Activated CD8-positive, alpha-beta memory T cell treated with anti-CD3 and anti-CD28 coated beads, Interleukin-2, amount 10 ng/mL, durations not matched to agents 7 days and 5 days (primary cell): ENCODE results near the gene DIAPH2. TPM values are rescaled to one million over a fixed set of nuclear protein-coding genes. Genes with fewer than 3 reads are reported as not detected.
A peak's percentile ranks its signal among the peaks of the same experiment; 100 is the strongest.

Experiments
- ATAC-seq: fragments of 150-1000 bp; cut with Tn5 transposase; one replicate; pipeline ENCODE4 v1.10.0; 2021; ENCODE audit warnings: moderate library complexity
- CTCF ChIA-PET: fragments of 350-600 bp; sonication (Branson Sonifier 250); formaldehyde crosslinking; loops from one replicate; lab custom pipeline; 2021; ENCODE audit warnings: antibody characterized with exemption; lab: Charles Lee
- DNase-seq: peaks from one replicate; pipeline ENCODE4 v3.0.0-alpha.2; 2020
- H3K27ac Mint-ChIP-seq: one replicate; pipeline ENCODE4 v1.8.0; 2021; ENCODE audit warnings: mild to moderate bottlenecking, mixed read lengths
- H3K27me3 Mint-ChIP-seq: one replicate; pipeline ENCODE4 v1.8.0; 2021; ENCODE audit warnings: mixed read lengths
- H3K36me3 Mint-ChIP-seq: one replicate; pipeline ENCODE4 v1.8.0; 2021; ENCODE audit warnings: mild to moderate bottlenecking, mixed read lengths
- H3K4me1 Mint-ChIP-seq: one replicate; pipeline ENCODE4 v1.8.0; 2021; ENCODE audit warnings: mixed read lengths
- H3K4me3 Mint-ChIP-seq: one replicate; pipeline ENCODE4 v1.8.0; 2021; ENCODE audit warnings: mild to moderate bottlenecking, moderate library complexity, mixed read lengths
- H3K9me3 Mint-ChIP-seq: one replicate; pipeline ENCODE4 v1.8.0; 2022; ENCODE audit warnings: low read depth, mixed read lengths
- total RNA-seq, 2 experiments: library from RNA; stranded (reverse); gene quantifications; one replicate each; pipeline ENCODE4 v1.2.3, GENCODE V29; 2021

DIAPH2 gene
- total RNA-seq, 2 experiments from 2014 or later, result 7.9 to 14.4 TPM

DNA sequence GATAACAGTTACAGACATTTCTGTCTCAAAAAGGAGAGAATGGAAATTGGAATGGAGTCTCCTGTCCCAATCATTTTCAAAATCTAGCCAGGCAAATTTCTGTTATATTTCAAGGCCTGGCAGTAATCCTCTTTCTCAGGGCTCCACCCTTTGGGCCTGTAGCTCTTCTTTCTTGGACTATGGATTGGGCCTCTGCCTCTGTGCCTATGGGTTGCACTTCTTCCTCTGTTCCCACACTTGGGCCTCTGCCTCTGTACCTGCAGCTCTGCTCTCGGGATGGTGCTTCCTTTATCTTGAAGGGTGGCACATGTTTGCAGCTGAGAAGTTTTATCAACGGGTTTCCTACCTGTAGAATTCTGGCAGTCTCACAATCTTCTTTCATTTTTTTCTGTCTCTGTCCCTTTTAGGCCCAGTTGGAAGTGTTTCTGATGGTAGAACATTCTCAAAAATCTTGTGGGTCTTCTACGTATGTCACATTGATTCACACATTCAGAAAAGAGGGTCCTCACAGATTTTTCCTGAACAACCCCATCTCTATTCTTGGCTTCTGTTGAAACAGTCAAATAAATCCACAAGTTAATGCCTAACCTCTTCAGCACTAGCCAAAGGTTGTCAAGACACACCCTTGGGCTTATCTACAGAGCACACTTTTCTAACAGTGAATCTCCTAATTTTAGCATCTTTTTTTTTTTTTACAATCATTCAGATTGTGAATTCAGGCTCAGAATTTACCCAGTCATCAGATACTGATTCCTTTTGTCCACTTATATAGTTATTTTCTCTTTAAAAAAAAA is 918.0 kb downstream of the DIAPH2 start:
- H3K4me1 Mint-ChIP-seq, result peaks cover 8% of the 10 kb centered on the region
- ATAC-seq, result no peak
- no peak overlapping the region for H3K27ac Mint-ChIP-seq
- H3K9me3 Mint-ChIP-seq, result no peaks in the 10 kb centered on the region
- CTCF ChIA-PET, result no interaction called here
- peaks cover 1% of the 10 kb centered on the region for H3K36me3 Mint-ChIP-seq
- no peaks in the 10 kb centered on the region for H3K27me3 Mint-ChIP-seq
- no peak for DNase-seq
- no peak overlapping the region for H3K4me3 Mint-ChIP-seq

DNA sequence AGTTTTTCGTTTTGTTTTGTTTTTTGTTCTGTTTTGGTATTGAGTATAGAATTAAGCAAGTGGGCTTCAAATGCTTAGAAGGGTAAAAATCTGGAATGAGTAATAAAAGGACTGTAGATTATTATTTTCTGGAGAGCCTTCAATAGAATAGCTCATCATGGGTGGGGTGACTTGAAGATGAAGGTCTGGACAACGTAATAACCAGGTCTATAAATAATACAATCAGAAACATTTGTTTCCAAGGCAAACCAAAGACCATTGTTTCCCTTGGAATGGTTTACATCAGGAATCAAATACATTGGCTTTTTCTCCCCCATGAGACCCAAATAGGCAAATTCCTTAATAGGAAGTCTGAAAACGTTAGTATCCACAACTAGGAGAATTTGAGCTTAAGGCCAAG is 920.6 kb downstream of the DIAPH2 start:
- no peak overlapping the region for H3K4me3 Mint-ChIP-seq
- H3K4me1 Mint-ChIP-seq, result no peaks in the 10 kb centered on the region
- ATAC-seq (no peak), DNase-seq (no peak)
- no peaks in the 10 kb centered on the region for H3K9me3 Mint-ChIP-seq
- H3K27ac Mint-ChIP-seq, result no peak overlapping the region
- no peaks in the 10 kb centered on the region for H3K36me3 Mint-ChIP-seq
- CTCF ChIA-PET, result no interaction called here
- H3K27me3 Mint-ChIP-seq, result no peaks in the 10 kb centered on the region

DNA sequence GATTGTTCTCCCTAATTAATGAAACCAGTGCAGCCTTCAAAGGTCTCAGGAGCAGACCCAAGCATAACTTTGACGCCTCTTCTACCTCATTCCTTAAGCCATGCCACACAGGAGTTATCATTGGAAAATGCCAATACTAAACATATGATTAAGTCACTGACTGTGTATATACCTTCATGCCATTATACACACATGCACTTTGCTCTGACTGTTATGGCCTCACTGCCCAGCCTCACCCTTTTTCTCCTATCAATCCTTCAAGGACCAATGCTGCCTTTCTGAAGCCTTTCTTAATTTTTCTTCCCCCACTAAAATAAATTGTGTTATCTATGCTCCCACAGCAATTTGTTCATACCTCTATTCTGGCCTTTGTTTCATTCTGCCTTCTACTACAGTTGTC is 924.7 kb downstream of the DIAPH2 start:
- ATAC-seq, result no peak

DNA sequence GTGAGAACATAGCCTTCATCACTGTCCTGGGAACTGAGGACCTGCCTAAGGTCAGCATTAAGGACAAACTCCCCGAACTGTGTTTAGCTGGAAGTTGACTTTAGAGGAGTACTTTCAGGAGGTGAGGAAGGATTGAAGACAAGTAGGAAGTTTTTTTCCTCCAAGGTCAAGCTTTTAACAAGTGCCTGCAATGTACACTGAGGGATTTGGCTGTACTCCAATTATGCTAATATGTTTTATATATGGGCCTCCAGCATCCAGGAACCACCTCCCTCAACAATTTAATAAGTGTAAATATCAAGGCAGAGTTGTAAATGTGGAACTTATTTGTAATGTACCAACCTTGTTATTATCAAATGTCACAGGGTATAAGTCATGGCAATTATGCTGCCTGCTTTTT is 925.3 kb downstream of the DIAPH2 start:
- no peaks in the 10 kb centered on the region for H3K9me3 Mint-ChIP-seq
- no peak overlapping the region for H3K27ac Mint-ChIP-seq
- no peaks in the 10 kb centered on the region for H3K4me1 Mint-ChIP-seq
- H3K27me3 Mint-ChIP-seq, result no peaks in the 10 kb centered on the region
- no peak for ATAC-seq
- DNase-seq, result no peak
- no peak overlapping the region for H3K4me3 Mint-ChIP-seq
- H3K36me3 Mint-ChIP-seq, result no peaks in the 10 kb centered on the region
- CTCF ChIA-PET, result no interaction called here

More for the DNA sequence above, 924.7 kb downstream of the DIAPH2 start:
- H3K36me3 Mint-ChIP-seq, result no peaks in the 10 kb centered on the region
- no peaks in the 10 kb centered on the region for H3K9me3 Mint-ChIP-seq
- no peak overlapping the region for H3K4me3 Mint-ChIP-seq
- H3K27ac Mint-ChIP-seq, result no peak overlapping the region
- DNase-seq, result no peak
- H3K4me1 Mint-ChIP-seq, result no peaks in the 10 kb centered on the region
- CTCF ChIA-PET, result no interaction called here
- H3K27me3 Mint-ChIP-seq, result no peaks in the 10 kb centered on the region

DNA sequence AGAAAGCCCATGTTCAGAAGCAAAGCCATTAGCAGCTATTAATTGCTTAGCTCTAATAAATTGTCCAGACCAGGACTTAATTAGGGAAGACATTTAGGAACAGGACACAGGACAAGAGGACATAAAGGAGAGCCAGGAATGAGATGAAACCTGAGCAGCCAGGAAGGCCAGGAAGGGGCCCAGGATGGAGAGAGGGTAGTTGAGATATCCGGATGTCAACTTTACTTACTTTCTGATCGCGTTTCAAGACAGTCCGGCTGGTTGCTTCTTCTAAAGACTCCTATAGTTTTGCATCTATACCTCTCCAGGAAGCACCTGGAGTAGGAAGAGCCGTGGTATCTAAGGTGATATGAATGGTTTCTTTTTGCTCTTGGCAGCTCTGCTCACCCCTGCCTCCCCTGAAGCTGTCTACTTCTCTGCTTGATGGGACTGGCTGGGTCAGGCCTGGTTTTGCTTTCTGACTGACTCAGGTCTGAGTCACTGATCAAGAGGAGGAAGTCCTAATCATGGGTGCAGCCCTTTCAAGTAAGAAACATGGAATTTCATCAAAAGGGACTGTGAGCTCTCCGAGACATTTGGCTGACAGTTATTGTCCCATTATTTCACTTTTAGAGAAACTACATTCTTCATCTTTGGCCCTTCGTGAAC is 932.4 kb downstream of the DIAPH2 start:
- no peak overlapping the region for H3K4me3 Mint-ChIP-seq
- DNase-seq (peak; percentile 39), ATAC-seq (no peak)
- no peaks in the 10 kb centered on the region for H3K9me3 Mint-ChIP-seq
- H3K27me3 Mint-ChIP-seq, result no peaks in the 10 kb centered on the region
- no peak overlapping the region for H3K27ac Mint-ChIP-seq
- no peaks in the 10 kb centered on the region for H3K36me3 Mint-ChIP-seq
- CTCF ChIA-PET, result no interaction called here
- H3K4me1 Mint-ChIP-seq, result no peaks in the 10 kb centered on the region

DNA sequence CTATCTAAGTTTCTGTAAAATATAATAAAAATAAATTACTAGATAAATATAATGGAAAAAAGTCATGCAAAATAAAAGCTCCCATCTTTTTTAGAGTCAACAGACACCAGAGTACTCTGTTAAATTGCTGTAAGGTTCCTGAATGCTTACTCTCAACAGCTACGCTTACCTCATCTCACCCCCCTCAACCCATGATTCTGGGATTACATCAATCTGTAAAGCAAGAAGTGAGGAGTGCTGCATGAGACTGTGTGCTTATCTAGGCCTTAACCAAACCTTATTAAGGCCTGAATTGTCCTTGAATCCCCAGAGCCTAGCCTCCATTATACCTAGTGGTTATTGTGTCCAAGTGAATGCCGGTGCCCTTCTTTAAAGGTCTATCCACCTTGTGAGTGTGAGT is 934.9 kb downstream of the DIAPH2 start:
- DNase-seq (no peak), ATAC-seq (no peak)
- no peak overlapping the region for H3K4me3 Mint-ChIP-seq
- no peaks in the 10 kb centered on the region for H3K9me3 Mint-ChIP-seq
- no peak overlapping the region for H3K27ac Mint-ChIP-seq
- no peaks in the 10 kb centered on the region for H3K27me3 Mint-ChIP-seq
- CTCF ChIA-PET, result no interaction called here
- no peaks in the 10 kb centered on the region for H3K36me3 Mint-ChIP-seq
- H3K4me1 Mint-ChIP-seq, result no peaks in the 10 kb centered on the region

DNA sequence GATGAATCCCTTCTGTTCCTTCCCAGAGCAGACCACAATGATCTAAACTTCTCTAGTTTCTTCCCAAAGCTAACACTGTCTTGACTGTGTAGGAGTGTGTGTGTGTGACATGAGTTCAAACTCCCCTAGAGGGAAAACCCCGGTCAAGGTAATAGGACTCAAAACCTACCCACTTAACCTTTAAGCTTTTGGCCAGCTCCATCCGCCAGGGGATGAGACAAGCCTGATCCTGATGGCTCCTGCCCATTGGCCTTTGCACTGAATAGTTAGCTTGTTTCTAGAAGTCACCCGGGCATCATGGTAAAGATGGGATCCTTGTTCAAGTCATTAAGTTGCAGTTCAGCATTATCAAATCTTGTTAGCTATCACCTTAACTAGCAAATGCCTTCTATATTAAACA is 937.5 kb downstream of the DIAPH2 start:
- CTCF ChIA-PET, result no interaction called here
- Mint-ChIP-seq H3K4me3 (no peak overlapping the region), H3K27me3 (no peaks in the 10 kb centered on the region), H3K9me3 (no peaks in the 10 kb centered on the region), H3K4me1 (no peaks in the 10 kb centered on the region), H3K36me3 (no peaks in the 10 kb centered on the region), H3K27ac (no peak overlapping the region)
- DNase-seq (no peak), ATAC-seq (no peak)

DNA sequence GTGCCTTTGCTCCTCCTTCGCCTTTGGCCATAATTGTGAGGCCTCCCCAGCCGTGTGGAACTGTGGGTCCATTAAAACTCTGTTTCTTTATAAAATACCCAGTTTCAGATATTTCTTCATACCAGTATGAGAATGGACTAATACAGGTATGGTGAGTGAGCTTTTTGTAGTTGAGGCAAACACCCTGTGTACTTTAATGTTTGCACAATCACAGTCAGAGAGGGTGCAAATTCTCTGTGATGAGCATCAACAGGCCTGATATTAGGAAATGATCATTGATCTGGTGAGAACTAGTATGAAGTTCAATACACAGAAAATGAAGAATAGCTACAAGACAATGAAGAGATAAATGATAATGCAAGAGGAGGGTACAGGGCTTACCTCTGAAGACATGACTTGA is 943.7 kb downstream of the DIAPH2 start:
- Mint-ChIP-seq H3K27ac (no peak overlapping the region), H3K27me3 (peaks cover 4% of the 10 kb centered on the region), H3K4me3 (no peak overlapping the region), H3K9me3 (no peaks in the 10 kb centered on the region), H3K36me3 (no peaks in the 10 kb centered on the region), H3K4me1 (no peaks in the 10 kb centered on the region)
- CTCF ChIA-PET, result no interaction called here
- ATAC-seq, result no peak
- DNase-seq, result no peak

DNA sequence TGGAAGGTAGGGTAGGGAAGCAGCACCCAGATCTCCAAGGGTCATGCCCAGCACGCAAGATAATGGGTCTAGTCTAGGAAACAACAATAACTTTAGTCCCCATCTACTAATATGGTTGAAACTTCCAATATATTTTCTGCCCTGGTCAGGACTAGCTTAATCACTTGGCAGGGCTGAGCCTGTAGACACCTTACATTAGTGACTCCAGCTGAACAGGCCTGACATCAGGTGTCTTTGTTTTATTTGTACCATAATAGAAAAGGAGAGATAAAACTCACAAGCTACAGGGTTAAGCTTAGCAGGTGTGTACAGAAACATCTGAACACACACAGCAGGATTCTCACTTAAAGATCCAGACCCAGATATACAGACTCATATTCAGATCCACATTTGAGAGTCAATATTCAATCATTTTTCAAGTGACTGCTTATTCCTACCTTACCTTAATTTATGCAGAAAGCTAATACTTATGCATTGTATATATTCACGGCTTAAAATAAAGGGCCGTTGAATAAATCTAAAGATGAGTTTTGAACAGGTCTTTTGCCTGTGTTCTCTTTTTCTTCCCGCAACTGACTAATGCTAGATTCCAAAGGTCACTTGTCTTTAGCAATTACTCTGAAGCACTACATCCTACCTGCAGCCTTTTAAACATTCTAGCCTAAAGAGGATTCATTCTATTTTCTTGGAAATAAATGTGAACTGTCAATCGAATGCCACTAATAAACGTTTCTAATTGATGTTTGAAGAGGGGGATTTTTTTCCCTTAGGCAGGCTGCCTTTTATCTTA is 944.4 kb downstream of the DIAPH2 start:
- CTCF ChIA-PET, result no interaction called here
- Mint-ChIP-seq H3K4me3 (no peak overlapping the region), H3K36me3 (no peaks in the 10 kb centered on the region), H3K27ac (no peak overlapping the region), H3K4me1 (no peaks in the 10 kb centered on the region), H3K9me3 (no peaks in the 10 kb centered on the region), H3K27me3 (peaks cover 4% of the 10 kb centered on the region)
- no peak for DNase-seq
- ATAC-seq, result no peak

DNA sequence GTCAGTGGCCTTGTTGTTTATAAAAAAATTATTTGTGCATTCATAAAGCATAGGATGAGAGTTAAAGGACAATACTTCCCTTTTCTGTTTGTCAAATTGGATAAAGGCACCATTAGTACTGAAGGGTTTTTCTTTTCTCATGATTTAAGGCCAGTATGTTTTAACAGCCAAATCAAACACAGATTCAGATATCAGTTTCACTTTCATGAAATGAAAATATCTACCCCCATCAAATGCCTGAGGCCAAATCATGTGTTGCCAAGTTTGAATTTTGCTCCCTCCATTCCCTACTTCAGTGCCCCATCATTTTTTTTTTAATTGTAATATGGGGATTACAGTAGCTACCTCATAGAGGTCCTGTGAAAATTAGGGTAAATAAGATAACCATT is 944.9 kb downstream of the DIAPH2 start:
- ATAC-seq (no peak), DNase-seq (no peak)
- no peaks in the 10 kb centered on the region for H3K36me3 Mint-ChIP-seq
- CTCF ChIA-PET, result no interaction called here
- H3K27me3 Mint-ChIP-seq, result peaks cover 4% of the 10 kb centered on the region
- H3K27ac Mint-ChIP-seq, result no peak overlapping the region
- H3K9me3 Mint-ChIP-seq, result no peaks in the 10 kb centered on the region
- H3K4me1 Mint-ChIP-seq, result no peaks in the 10 kb centered on the region
- no peak overlapping the region for H3K4me3 Mint-ChIP-seq

DNA sequence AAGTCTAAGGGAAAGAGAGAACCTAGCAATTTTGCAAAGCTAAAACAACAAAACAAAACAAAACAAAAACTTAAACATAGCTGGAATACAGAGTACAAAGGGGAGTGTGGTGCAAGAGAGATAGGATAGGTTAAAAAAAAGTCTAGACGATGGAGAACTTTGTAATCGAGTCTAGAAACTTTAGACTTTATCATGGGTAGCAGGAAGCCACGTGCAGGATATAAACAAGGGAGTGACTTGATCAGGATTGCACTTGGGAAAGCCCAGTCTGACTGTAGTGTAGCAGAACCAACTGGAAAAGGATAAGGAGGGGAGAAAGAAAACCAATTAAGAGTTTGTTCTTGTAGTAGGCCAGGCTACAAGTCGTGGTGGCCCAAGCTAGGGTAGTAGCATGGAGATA is 949.2 kb downstream of the DIAPH2 start:
- Mint-ChIP-seq H3K9me3 (no peaks in the 10 kb centered on the region), H3K4me3 (no peak overlapping the region), H3K27ac (no peak overlapping the region), H3K36me3 (no peaks in the 10 kb centered on the region), H3K4me1 (no peaks in the 10 kb centered on the region), H3K27me3 (peaks cover 4% of the 10 kb centered on the region)
- CTCF ChIA-PET, result interaction anchor here (0.6 kb wide), 1 partner anchor 337 kb away, joined by 3 read pairs; no protein-coding TSS in a partner anchor
- no peak for ATAC-seq
- no peak for DNase-seq

DNA sequence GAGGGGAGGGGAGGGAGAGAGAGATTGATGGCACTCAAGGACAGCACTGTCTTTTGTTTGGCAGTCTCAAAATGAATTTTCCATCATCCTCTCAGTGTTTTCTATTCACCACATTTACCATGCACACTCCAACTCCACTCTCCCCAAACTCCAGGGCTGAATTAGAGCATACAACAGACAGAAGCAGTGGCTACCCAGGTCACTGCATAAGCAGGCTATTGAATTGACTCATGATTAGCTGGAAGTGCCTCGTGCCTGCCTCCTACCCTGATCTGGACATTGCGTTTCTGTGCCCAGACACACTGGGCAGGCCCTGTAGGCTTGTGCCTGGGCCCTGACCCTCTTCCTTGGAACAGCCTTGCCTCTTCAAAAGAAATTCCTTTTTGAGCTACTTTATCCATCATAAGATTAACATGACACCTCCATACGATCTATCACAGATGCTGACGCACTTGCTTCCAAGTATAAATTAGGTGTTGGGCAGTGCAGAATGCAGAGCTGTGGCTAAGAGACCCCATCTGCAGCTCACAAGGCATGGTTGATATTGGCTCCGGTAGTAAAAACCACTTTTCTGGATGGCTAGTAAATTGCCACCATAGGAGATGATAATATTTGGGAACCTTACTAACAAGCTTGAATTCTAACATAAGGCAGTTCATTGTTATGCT is 952.0 kb downstream of the DIAPH2 start:
- no peak for ATAC-seq
- no peaks in the 10 kb centered on the region for H3K36me3 Mint-ChIP-seq
- no peak overlapping the region for H3K27ac Mint-ChIP-seq
- CTCF ChIA-PET, result no interaction called here
- no peaks in the 10 kb centered on the region for H3K9me3 Mint-ChIP-seq
- H3K4me3 Mint-ChIP-seq, result no peak overlapping the region
- peaks cover 5% of the 10 kb centered on the region for H3K4me1 Mint-ChIP-seq
- H3K27me3 Mint-ChIP-seq, result peaks cover 2% of the 10 kb centered on the region
- no peak for DNase-seq

DNA sequence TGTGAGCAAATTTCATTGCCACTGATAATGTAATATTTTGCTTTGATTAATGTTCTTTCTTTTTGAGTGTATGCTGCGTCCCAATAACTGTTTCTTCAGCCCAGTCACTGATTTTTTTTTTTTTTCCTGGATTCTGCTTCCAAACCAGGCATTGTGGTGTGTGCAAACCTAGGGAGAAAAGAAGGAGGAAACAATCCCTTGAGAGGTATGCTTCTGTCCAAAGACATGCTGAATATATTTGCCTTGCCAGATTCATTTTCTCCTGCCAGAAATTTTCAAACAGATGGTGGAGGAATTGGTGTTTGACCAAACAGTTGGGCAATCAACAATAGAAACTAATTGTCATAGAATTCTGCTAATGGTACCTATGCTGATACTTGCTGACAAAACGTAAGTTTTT is 952.6 kb downstream of the DIAPH2 start:
- Mint-ChIP-seq H3K4me1 (peaks cover 5% of the 10 kb centered on the region), H3K4me3 (no peak overlapping the region), H3K27me3 (peaks cover 2% of the 10 kb centered on the region), H3K27ac (no peak overlapping the region), H3K9me3 (no peaks in the 10 kb centered on the region), H3K36me3 (no peaks in the 10 kb centered on the region)
- ATAC-seq (no peak), DNase-seq (no peak)
- CTCF ChIA-PET, result no interaction called here
